ENCODE data around the gene KHDC4. TPM values are rescaled to one million over a fixed set of nuclear protein-coding genes. Genes with fewer than 3 reads are reported as not detected.
A peak's percentile ranks its signal among the peaks of the same experiment; 100 is the strongest.

The KHDC4 gene
- total and polyA plus RNA-seq, 2 of the 13 experiments (the other 11 are each of a cell fraction or from before 2014, with no cell fraction given): 33.5 to 92.0 TPM

- TF ChIP-seq ZNF615 (CRISPR knock-in tag; IDR thresholded peaks at IDR 0.05; ENCODE audit: borderline replicate concordance) (no peak), GPN1 (CRISPR knock-in tag; IDR thresholded peaks at IDR 0.05; ENCODE audit: borderline replicate concordance) (no peak), ZNF672 (CRISPR knock-in tag; IDR thresholded peaks at IDR 0.05) (no peak), SIX4 (CRISPR knock-in tag; IDR thresholded peaks at IDR 0.05) (0 out of 2 replicates have a peak, but pooled peaks have one; percentile 3), MTA3 (CRISPR knock-in tag; IDR thresholded peaks at IDR 0.05) (no peak), TMF1 (CRISPR knock-in tag; IDR thresholded peaks at IDR 0.05; ENCODE audit: low read depth) (no peak), ZNF354B (CRISPR knock-in tag; IDR thresholded peaks at IDR 0.05) (0 out of 2 replicates have a peak, but pooled peaks have one; percentile 49), ZNF280D (CRISPR knock-in tag; IDR thresholded peaks at IDR 0.05) (peak; percentile 61; the same call in 1 of the 2 replicates), PHF8 (CRISPR knock-in tag; IDR thresholded peaks at IDR 0.05) (no peak; the same call in 1 of the 2 replicates), ETV6 (CRISPR knock-in tag; conservative IDR thresholded peaks at IDR 0.05) (no peak), ZNF432 (CRISPR knock-in tag; IDR thresholded peaks at IDR 0.05; ENCODE audit: borderline replicate concordance) (no peak), ZNF431 (CRISPR knock-in tag; IDR thresholded peaks at IDR 0.05; ENCODE audit: borderline replicate concordance, low read depth) (no peak)
- TF ChIP-seq, protein P1, sequence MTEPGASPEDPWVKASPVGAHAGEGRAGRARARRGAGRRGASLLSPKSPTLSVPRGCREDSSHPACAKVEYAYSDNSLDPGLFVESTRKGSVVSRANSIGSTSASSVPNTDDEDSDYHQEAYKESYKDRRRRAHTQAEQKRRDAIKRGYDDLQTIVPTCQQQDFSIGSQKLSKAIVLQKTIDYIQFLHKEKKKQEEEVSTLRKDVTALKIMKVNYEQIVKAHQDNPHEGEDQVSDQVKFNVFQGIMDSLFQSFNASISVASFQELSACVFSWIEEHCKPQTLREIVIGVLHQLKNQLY (CRISPR knock-in tag; IDR thresholded peaks at IDR 0.05): no peak
- TF ChIP-seq, protein P2, sequence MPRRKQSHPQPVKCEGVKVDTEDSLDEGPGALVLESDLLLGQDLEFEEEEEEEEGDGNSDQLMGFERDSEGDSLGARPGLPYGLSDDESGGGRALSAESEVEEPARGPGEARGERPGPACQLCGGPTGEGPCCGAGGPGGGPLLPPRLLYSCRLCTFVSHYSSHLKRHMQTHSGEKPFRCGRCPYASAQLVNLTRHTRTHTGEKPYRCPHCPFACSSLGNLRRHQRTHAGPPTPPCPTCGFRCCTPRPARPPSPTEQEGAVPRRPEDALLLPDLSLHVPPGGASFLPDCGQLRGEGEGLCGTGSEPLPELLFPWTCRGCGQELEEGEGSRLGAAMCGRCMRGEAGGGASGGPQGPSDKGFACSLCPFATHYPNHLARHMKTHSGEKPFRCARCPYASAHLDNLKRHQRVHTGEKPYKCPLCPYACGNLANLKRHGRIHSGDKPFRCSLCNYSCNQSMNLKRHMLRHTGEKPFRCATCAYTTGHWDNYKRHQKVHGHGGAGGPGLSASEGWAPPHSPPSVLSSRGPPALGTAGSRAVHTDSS (CRISPR knock-in tag; conservative IDR thresholded peaks at IDR 0.05): no peak
- TF ChIP-seq, protein P3, sequence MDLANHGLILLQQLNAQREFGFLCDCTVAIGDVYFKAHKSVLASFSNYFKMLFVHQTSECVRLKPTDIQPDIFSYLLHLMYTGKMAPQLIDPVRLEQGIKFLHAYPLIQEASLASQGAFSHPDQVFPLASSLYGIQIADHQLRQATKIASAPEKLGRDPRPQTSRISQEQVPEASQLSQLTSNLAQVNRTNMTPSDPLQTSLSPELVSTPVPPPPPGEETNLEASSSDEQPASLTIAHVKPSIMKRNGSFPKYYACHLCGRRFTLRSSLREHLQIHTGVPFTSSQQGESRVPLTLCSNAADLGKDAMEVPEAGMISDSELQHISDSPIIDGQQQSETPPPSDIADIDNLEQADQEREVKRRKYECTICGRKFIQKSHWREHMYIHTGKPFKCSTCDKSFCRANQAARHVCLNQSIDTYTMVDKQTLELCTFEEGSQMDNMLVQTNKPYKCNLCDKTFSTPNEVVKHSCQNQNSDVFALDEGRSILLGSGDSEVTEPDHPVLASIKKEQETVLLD (CRISPR knock-in tag; IDR thresholded peaks at IDR 0.05; ENCODE audit: low read depth): no peak
Observed at GRCh38 chr1:155940993-155941844, 7.0 kb upstream of the KHDC4 start, which contains the start of gene RXFP4 (continued).
